ENCODE measurements around the gene SEMA3D. TPM values are rescaled to one million over a fixed set of nuclear protein-coding genes. Genes with fewer than 3 reads are reported as not detected.

SEMA3D gene
- total and polyA plus RNA-seq, 9 of the 15 experiments (the other 6 are each of a cell fraction or from before 2014, with no cell fraction given): 0.01 to 0.10 (median 0.04) TPM; not detected in 1

DNA sequence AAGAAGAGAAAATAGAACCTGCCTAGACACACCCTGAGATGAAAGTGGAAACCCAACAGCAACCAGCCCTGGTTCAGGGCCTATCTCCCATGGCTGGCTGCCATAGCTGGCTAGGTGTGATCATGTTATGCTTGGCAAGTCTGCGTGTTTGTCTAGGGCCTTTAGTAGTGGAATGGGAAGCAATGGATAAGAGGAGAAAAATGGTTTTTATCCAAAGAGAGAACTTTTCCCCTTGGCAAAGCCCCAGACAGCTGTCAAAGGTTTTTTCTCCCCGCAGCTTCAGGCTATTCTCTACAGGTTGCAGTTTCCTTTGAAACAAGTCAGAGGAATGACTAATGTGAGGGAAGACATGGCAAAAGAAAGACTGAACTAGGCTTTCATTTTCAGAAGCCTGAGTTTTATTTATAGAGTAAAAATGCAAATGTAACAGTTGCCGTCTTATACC is 161.5 kb downstream of the SEMA3D start:
- DNase-seq (ENCODE audit: extremely low read depth in 1 of 4, low spot score in 3 of 4) (no peak), ATAC-seq (no peak), FAIRE-seq (no peak)
- Histone ChIP-seq H3K4me2 (ENCODE audit: insufficient read depth, low read length) (no peak overlapping the region), H3K36me3 (ENCODE audit: control insufficient read depth, insufficient read depth, low read length) (no peaks in the 10 kb centered on the region), H3K9ac (ENCODE audit: insufficient read depth in 1 of 2, low read depth in 2 of 2, low read length in 2 of 2) (no peak overlapping the region), H4K20me1 (replicated peaks; ENCODE audit: control insufficient read depth, insufficient read depth, low read length) (no peaks in the 10 kb centered on the region), H3K9me1 (ENCODE audit: control insufficient read depth, insufficient read depth, low read length) (no peaks in the 10 kb centered on the region), H3K4me1 (replicated peaks in 1 of 2; ENCODE audit: control insufficient read depth in 2 of 2, insufficient read depth in 2 of 2, low read length in 2 of 2) (no peaks in the 10 kb centered on the region), H3K79me2 (ENCODE audit: control insufficient read depth, insufficient read depth, low read length) (no peaks in the 10 kb centered on the region), H3K27ac (ENCODE audit: extremely low read depth, low read depth, low read length) (no peak overlapping the region), H3K27me3 (ENCODE audit: control insufficient read depth in 2 of 2, insufficient read depth in 2 of 2, low read length in 2 of 2) (no peaks in the 10 kb centered on the region), H2AFZ (ENCODE audit: low read depth, low read length) (no peak overlapping the region), H3K9me3 (replicated peaks; ENCODE audit: control insufficient read depth, insufficient read depth, low read depth, low read length) (no peaks in the 10 kb centered on the region), H3K4me3 (no peak overlapping the region)
- POLR2A ChIA-PET: no interaction called here
- intact Hi-C loops (cut with micrococcal nuclease) (no loop called here), in situ Hi-C loops (cut with MboI) (loop anchor here (25.0 kb wide), 1 partner anchor 1437 kb away; no protein-coding TSS in a partner anchor)
- BruUV-seq (replicated peaks): no TSS peak
- CTCF ChIA-PET (ENCODE audit: low intra/inter-chr PET ratio): interaction anchor here (6.6 kb wide), 1 partner anchor 1049 kb away, joined by 88 read pairs; no protein-coding TSS in a partner anchor
- no peak for TF ChIP-seq KDM5B (IDR thresholded peaks at IDR 0.05; ENCODE audit: insufficient replicate concordance, low read depth, low read length)
- TF ChIP-seq, protein P1, sequence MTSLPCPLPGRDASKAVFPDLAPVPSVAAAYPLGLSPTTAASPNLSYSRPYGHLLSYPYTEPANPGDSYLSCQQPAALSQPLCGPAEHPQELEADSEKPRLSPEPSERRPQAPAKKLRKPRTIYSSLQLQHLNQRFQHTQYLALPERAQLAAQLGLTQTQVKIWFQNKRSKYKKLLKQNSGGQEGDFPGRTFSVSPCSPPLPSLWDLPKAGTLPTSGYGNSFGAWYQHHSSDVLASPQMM (CRISPR knock-in tag; IDR thresholded peaks at IDR 0.05): no peak
- TF ChIP-seq ARID4B (CRISPR knock-in tag; IDR thresholded peaks at IDR 0.05): no peak
- WGBS (ENCODE audit: insufficient coverage, low coverage, missing lambda C conversion rate): 2% methylated on average over 3 of the region's 3 CpGs

Measured in K562 (cell line).